ENCODE measurements around the gene EPHB2.

DNA sequence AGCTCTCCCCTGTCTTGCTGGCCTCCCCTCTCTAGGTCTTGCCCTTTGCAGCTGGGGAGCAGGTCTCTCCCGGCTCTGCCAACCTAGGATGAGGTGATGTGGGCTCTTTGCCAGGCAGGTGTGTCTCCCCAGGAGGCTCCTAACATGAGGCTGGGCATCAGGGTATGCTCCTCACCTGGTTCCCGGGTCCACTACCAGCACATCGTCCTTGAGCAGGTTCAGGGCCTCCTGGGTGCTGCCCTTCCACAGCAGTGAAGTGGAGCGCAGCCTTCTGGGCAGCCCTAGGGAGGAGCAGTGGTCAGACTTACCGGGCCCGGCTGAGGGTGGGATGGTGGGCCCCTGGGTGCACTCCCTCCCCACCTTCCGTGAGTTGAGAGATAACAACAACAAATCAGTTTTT, 244.5 kb downstream of the EPHB2 start:
- no peak for TF ChIP-seq POLR2AphosphoS5 (IDR thresholded peaks at IDR 0.05; ENCODE audit: insufficient read depth, low read depth, low read length)
- TF ChIP-seq, protein P1, sequence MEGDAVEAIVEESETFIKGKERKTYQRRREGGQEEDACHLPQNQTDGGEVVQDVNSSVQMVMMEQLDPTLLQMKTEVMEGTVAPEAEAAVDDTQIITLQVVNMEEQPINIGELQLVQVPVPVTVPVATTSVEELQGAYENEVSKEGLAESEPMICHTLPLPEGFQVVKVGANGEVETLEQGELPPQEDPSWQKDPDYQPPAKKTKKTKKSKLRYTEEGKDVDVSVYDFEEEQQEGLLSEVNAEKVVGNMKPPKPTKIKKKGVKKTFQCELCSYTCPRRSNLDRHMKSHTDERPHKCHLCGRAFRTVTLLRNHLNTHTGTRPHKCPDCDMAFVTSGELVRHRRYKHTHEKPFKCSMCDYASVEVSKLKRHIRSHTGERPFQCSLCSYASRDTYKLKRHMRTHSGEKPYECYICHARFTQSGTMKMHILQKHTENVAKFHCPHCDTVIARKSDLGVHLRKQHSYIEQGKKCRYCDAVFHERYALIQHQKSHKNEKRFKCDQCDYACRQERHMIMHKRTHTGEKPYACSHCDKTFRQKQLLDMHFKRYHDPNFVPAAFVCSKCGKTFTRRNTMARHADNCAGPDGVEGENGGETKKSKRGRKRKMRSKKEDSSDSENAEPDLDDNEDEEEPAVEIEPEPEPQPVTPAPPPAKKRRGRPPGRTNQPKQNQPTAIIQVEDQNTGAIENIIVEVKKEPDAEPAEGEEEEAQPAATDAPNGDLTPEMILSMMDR (IDR thresholded peaks at IDR 0.05; ENCODE audit: extremely low read depth in 1 of 2, insufficient read depth in 1 of 2, low read depth in 1 of 2, low read length in 2 of 2), result no peak
- no peak for TF ChIP-seq POLR2A (IDR thresholded peaks at IDR 0.05; ENCODE audit: low read depth, low read length)
- TF ChIP-seq, protein P2, sequence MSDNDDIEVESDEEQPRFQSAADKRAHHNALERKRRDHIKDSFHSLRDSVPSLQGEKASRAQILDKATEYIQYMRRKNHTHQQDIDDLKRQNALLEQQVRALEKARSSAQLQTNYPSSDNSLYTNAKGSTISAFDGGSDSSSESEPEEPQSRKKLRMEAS (IDR thresholded peaks at IDR 0.05; ENCODE audit: insufficient read depth, insufficient read length), result no peak
- no peak for TF ChIP-seq EZH2 (IDR thresholded peaks at IDR 0.05; ENCODE audit: borderline replicate concordance, low read depth, low read length, severe bottlenecking)
